H9 (cell line): ENCODE measurements around the gene TRAPPC2L. TPM values are rescaled to one million over a fixed set of nuclear protein-coding genes. Genes with fewer than 3 reads are reported as not detected.

Experiments used
- DNase-seq: peaks from one replicate; pipeline ENCODE4 v3.0.0-alpha.2; 2017
- H2AFZ ChIP-seq: one replicate; pipeline ENCODE4 v1.6.1; 2013; ENCODE audit warnings: mild to moderate bottlenecking, low read length, control low read depth, moderate library complexity
- H2AK5ac ChIP-seq: 2 replicates; pipeline ENCODE4 v1.6.1; 2013; ENCODE audit warnings: low read length, control low read depth, mixed read lengths; ENCODE audit not compliant: insufficient read length
- H2BK120ac ChIP-seq: one replicate; pipeline ENCODE4 v1.6.1; 2013; ENCODE audit warnings: low read depth, mild to moderate bottlenecking, low read length, control low read depth, inconsistent platforms; ENCODE audit not compliant: poor library complexity, severe bottlenecking
- H2BK12ac ChIP-seq: 2 replicates; pipeline ENCODE4 v1.6.1; 2013; ENCODE audit warnings: low read length, control low read depth, mixed read lengths, low read depth; ENCODE audit not compliant: insufficient read length
- H2BK15ac ChIP-seq: 2 replicates; pipeline ENCODE4 v1.6.1; 2013; ENCODE audit warnings: low read depth, low read length, control low read depth
- H2BK20ac ChIP-seq: one replicate; pipeline ENCODE4 v1.6.1; 2013; ENCODE audit warnings: low read depth, mild to moderate bottlenecking, low read length, control low read depth, inconsistent platforms; ENCODE audit not compliant: poor library complexity, severe bottlenecking
- H2BK5ac ChIP-seq: 2 replicates; pipeline ENCODE4 v1.6.1; 2013; ENCODE audit warnings: low read length, control low read depth, mixed read lengths; ENCODE audit not compliant: insufficient read length
- H3K14ac ChIP-seq: 2 replicates; pipeline ENCODE4 v1.6.1; 2013; ENCODE audit warnings: low read length, control low read depth; ENCODE audit not compliant: insufficient read depth
- H3K18ac ChIP-seq: 2 replicates; pipeline ENCODE4 v1.6.1; 2013; ENCODE audit warnings: low read depth, mild to moderate bottlenecking, mixed read lengths, low read length, control low read depth; ENCODE audit not compliant: insufficient read length
- H3K23ac ChIP-seq: 2 replicates; pipeline ENCODE4 v1.6.1; 2013; ENCODE audit warnings: low read length, control low read depth, mixed read lengths, low read depth; ENCODE audit not compliant: insufficient read length
- H3K23me2 ChIP-seq: 2 replicates; pipeline ENCODE4 v1.6.1; 2013; ENCODE audit warnings: low read depth, mild to moderate bottlenecking, mixed read lengths, low read length, control low read depth; ENCODE audit not compliant: insufficient read length, poor library complexity, severe bottlenecking
- H3K27ac ChIP-seq: 2 replicates; pipeline ENCODE4 v1.5.1; 2013; ENCODE audit warnings: low read length, control low read depth, mixed read lengths, low read depth; ENCODE audit not compliant: insufficient read length
- H3K27me3 ChIP-seq: 2 replicates; pipeline ENCODE4 v1.6.1; 2013; ENCODE audit warnings: low read length, control low read depth, inconsistent platforms; ENCODE audit not compliant: insufficient read depth
- H3K4ac ChIP-seq: 2 replicates; pipeline ENCODE4 v1.6.1; 2013; ENCODE audit warnings: low read depth, mild to moderate bottlenecking, control low read depth, inconsistent platforms, low read length, moderate library complexity
- H3K4me1 ChIP-seq: 2 replicates; pipeline ENCODE4 v1.6.1; 2013; ENCODE audit warnings: low read length, control low read depth, inconsistent platforms; ENCODE audit not compliant: insufficient read depth
- H3K4me2 ChIP-seq: 2 replicates; pipeline ENCODE4 v1.6.1; 2013; ENCODE audit warnings: low read length, control low read depth, mixed read lengths; ENCODE audit not compliant: insufficient read length, insufficient read depth
- H3K56ac ChIP-seq: 2 replicates; pipeline ENCODE4 v1.6.1; 2013; ENCODE audit warnings: low read depth, mild to moderate bottlenecking, mixed read lengths, low read length, control low read depth; ENCODE audit not compliant: insufficient read length
- H3K79me1 ChIP-seq: 2 replicates; pipeline ENCODE4 v1.6.1; 2013; ENCODE audit warnings: low read depth, mild to moderate bottlenecking, moderate library complexity, low read length, control low read depth, inconsistent platforms; ENCODE audit not compliant: insufficient read depth, poor library complexity, severe bottlenecking
- H3K79me2 ChIP-seq: 2 replicates; pipeline ENCODE4 v1.6.1; 2013; ENCODE audit warnings: low read length, control low read depth, inconsistent platforms; ENCODE audit not compliant: insufficient read depth
- H3K9ac ChIP-seq: 2 replicates; pipeline ENCODE4 v1.6.1; 2013; ENCODE audit warnings: low read length, control low read depth, mixed read lengths; ENCODE audit not compliant: insufficient read length; ENCODE audit errors: extremely low read depth
- H3K9me3 ChIP-seq: one replicate; pipeline ENCODE4 v1.6.1; 2013; ENCODE audit warnings: low read depth, low read length, inconsistent platforms; ENCODE audit not compliant: control insufficient read depth
- H3T11ph ChIP-seq: one replicate; pipeline ENCODE4 v1.6.1; 2013; ENCODE audit warnings: mild to moderate bottlenecking, low read length, control low read depth, inconsistent platforms
- H4K20me1 ChIP-seq: one replicate; pipeline ENCODE4 v1.6.1; 2013; ENCODE audit not compliant: control insufficient read depth, insufficient read length, insufficient read depth
- H4K5ac ChIP-seq: 2 replicates; pipeline ENCODE4 v1.6.1; 2013; ENCODE audit warnings: low read depth, mild to moderate bottlenecking, mixed read lengths, low read length, control low read depth; ENCODE audit not compliant: insufficient read length
- H4K8ac ChIP-seq: replicated peaks from 2 replicates; pipeline ENCODE4 v1.6.1; 2013; ENCODE audit warnings: low read length, control low read depth, mixed read lengths, low read depth; ENCODE audit not compliant: insufficient read length
- H4K91ac ChIP-seq: 2 replicates; pipeline ENCODE4 v1.6.1; 2013; ENCODE audit warnings: low read depth, mild to moderate bottlenecking, moderate library complexity, mixed read lengths, low read length, control low read depth; ENCODE audit not compliant: insufficient read length
- H3K27ac Mint-ChIP-seq, 3 experiments: 2 replicates in 2 of 3; 3 replicates in 1 of 3; pipeline ENCODE4 v1.8.0; 2020 to 2021; ENCODE audit warnings: mixed read lengths in 3 of 3, mild to moderate bottlenecking in 1 of 3, moderate library complexity in 1 of 3
- H3K27me3 Mint-ChIP-seq: 2 replicates; pipeline ENCODE4 v1.8.0; 2021; ENCODE audit warnings: low read depth, mild to moderate bottlenecking, moderate library complexity, mixed read lengths
- H3K36me3 Mint-ChIP-seq, 3 experiments: 2 replicates in 2 of 3; 3 replicates in 1 of 3; pipeline ENCODE4 v1.8.0; 2020 to 2021; ENCODE audit warnings: low read depth in 3 of 3, mixed read lengths in 3 of 3; ENCODE audit not compliant: insufficient read depth in 1 of 3
- H3K4me1 Mint-ChIP-seq, 2 experiments: 2 replicates each; pipeline ENCODE4 v1.8.0; 2020; ENCODE audit warnings: mixed read lengths in 2 of 2
- H3K4me3 Mint-ChIP-seq, 2 experiments: 2 replicates in 1 of 2; 3 replicates in 1 of 2; pipeline ENCODE4 v1.8.0; 2020 to 2021; ENCODE audit warnings: mild to moderate bottlenecking in 2 of 2, mixed read lengths in 2 of 2, moderate library complexity in 1 of 2
- H3K9me3 Mint-ChIP-seq, 2 experiments: 2 replicates in 1 of 2; 3 replicates in 1 of 2; pipeline ENCODE4 v1.8.0; 2020; ENCODE audit warnings: mild to moderate bottlenecking in 2 of 2, mixed read lengths in 2 of 2, moderate library complexity in 1 of 2
- WGBS: extraction: QIAGEN DNeasy Blood & Tissue Kit; methylation state at CpG from one replicate; pipeline ENCODE4 v1.1.7; 2013; ENCODE audit warnings: missing lambda C conversion rate, low lambda C conversion rate, mixed read lengths; ENCODE audit not compliant: insufficient read length; ENCODE audit errors: extremely low coverage; 5-methylcytosine and 5-hydroxymethylcytosine counted together
- total RNA-seq: library from RNA; stranded (reverse); gene quantifications from 2 replicates; pipeline ENCODE4 v1.2.1, GENCODE V29; 2021
- TF ChIP-seq, protein P1 (sequence below): fragments of 200-600 bp; sonication (generic); conservative IDR thresholded peaks from 3 replicates; pipeline ENCODE4 v1.8.0; 2021; ENCODE audit warnings: antibody characterized with exemption, mild to moderate bottlenecking

The TRAPPC2L gene
- total RNA-seq, 1 experiment from 2014 or later, result 90.3 TPM

DNA sequence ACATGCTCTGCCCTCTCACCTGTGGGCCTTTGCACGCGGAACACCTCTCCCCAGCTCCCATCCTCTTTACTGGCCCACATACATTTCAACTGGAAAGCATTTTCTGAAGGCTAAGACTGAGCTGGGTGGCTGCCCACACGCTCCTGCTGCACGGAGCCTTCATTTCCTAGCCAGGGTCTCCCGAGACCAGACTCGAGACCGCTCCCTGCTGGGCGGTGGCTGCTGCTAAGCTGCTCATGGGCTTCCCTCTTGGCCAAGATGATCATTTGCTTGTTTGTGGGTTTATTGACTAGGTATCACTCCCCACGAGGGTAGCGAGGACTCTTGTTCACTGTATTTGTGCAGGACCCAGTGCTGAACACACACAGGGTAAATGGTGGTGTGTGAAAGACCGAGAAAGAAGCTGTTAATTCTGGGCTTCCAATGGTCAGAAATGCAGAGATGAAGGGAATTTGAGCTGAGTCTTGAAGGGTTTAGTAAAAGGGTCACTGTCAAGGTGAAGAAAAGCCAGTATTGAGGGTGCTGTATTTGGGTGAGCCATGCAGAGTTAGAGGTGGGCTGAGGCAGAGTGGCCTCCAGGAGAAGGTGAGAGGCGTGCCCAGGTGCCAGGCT is 907 bp downstream of the TRAPPC2L start:
- Histone ChIP-seq H3K4me1 (no peaks in the 10 kb centered on the region), H4K91ac (no peak overlapping the region), H4K8ac (no peak overlapping the region), H3K4ac (no peak overlapping the region), H4K20me1 (no peaks in the 10 kb centered on the region), H2AK5ac (no peak overlapping the region), H2BK20ac (no peak overlapping the region), H3T11ph (no peak overlapping the region), H2AFZ (no peak overlapping the region), H3K79me2 (no peaks in the 10 kb centered on the region), H3K56ac (no peak overlapping the region), H2BK5ac (no peak overlapping the region), H3K79me1 (no peaks in the 10 kb centered on the region), H3K9ac (peak overlapping the region; percentile 83), H3K23ac (no peak overlapping the region), H2BK15ac (no peak overlapping the region), H2BK120ac (no peak overlapping the region), H3K9me3 (no peaks in the 10 kb centered on the region), H3K18ac (no peak overlapping the region), H2BK12ac (no peak overlapping the region), H3K14ac (no peak overlapping the region; the same call in 1 of the 2 replicates), H3K27me3 (no peaks in the 10 kb centered on the region), H3K23me2 (peaks cover 8% of the 10 kb centered on the region), H3K4me2 (peak overlapping the region; percentile 98), H3K27ac (no peak overlapping the region), H4K5ac (peak overlapping the region; percentile 14)
- Mint-ChIP-seq H3K4me1 (peaks cover 9 to 18% of the 10 kb centered on the region in 2 experiments), H3K27ac (peak overlapping the region; percentile 24 to 98 (median 89); a peak in 6 of 7 replicates), H3K9me3 (no peaks in the 10 kb centered on the region; a peak in 1 of 5 replicates), H3K36me3 (peaks cover 19 to 29% (median 22%) of the 10 kb centered on the region in 3 experiments), H3K4me3 (peak overlapping the region; percentile 96 to 100), H3K27me3 (no peaks in the 10 kb centered on the region)
- peak; percentile 64 for DNase-seq
- TF ChIP-seq, protein P1, sequence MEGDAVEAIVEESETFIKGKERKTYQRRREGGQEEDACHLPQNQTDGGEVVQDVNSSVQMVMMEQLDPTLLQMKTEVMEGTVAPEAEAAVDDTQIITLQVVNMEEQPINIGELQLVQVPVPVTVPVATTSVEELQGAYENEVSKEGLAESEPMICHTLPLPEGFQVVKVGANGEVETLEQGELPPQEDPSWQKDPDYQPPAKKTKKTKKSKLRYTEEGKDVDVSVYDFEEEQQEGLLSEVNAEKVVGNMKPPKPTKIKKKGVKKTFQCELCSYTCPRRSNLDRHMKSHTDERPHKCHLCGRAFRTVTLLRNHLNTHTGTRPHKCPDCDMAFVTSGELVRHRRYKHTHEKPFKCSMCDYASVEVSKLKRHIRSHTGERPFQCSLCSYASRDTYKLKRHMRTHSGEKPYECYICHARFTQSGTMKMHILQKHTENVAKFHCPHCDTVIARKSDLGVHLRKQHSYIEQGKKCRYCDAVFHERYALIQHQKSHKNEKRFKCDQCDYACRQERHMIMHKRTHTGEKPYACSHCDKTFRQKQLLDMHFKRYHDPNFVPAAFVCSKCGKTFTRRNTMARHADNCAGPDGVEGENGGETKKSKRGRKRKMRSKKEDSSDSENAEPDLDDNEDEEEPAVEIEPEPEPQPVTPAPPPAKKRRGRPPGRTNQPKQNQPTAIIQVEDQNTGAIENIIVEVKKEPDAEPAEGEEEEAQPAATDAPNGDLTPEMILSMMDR, result peak; percentile 65; the same call in 2 of the 3 replicates
- no CpG with 5 or more reads among the region's 12 CpGs for WGBS
